Thyroid gland (tissue), 4 donors: ENCODE results near the gene RAC2.

Experiments used
- POLR2A ChIP-seq, 2 donors: fragments of 450-650 bp; IDR thresholded peaks; one replicate each; pipeline ENCODE4 v1.6.1; 2017; ENCODE audit warnings: antibody characterized with exemption in 2 of 2, mild to moderate bottlenecking in 2 of 2, moderate library complexity in 1 of 2
- TF ChIP-seq, protein P1 (sequence below), 6 experiments: fragments of 200-600 bp in 3 of 6; fragments of 450-650 bp in 3 of 6; sonication (generic) in 3 of 6; IDR thresholded peaks; one replicate each; pipeline ENCODE4 v1.5.1; 2016 to 2019; ENCODE audit warnings: antibody characterized with exemption in 6 of 6, mild to moderate bottlenecking in 2 of 6, inconsistent platforms in 1 of 6, moderate library complexity in 1 of 6

DNA sequence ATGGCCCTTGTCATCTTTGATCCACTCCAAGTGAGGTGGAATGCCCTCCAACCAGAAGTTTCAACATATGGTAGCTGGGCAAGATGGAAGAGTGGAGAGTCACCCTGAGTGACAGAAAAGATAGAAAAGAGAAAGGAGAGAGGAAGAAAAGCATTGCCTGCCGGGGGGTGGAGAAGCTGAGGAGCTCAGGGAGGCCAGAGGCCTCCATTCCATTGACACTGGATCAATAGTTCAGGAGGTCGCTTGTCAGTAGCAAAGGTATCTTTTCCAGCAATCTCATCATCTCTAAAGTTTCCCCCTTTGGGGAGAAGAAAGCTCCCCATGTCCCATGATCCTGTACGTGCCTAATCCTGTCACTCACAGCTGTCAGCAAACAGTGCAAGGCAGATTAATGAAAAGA lies 49.3 kb downstream of the RAC2 start:
- TF ChIP-seq, protein P1, sequence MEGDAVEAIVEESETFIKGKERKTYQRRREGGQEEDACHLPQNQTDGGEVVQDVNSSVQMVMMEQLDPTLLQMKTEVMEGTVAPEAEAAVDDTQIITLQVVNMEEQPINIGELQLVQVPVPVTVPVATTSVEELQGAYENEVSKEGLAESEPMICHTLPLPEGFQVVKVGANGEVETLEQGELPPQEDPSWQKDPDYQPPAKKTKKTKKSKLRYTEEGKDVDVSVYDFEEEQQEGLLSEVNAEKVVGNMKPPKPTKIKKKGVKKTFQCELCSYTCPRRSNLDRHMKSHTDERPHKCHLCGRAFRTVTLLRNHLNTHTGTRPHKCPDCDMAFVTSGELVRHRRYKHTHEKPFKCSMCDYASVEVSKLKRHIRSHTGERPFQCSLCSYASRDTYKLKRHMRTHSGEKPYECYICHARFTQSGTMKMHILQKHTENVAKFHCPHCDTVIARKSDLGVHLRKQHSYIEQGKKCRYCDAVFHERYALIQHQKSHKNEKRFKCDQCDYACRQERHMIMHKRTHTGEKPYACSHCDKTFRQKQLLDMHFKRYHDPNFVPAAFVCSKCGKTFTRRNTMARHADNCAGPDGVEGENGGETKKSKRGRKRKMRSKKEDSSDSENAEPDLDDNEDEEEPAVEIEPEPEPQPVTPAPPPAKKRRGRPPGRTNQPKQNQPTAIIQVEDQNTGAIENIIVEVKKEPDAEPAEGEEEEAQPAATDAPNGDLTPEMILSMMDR (IDR thresholded peaks at IDR 0.05) = no peak
- no peak for TF ChIP-seq POLR2A (IDR thresholded peaks at IDR 0.05)
